K562 (cell line): Measurements from ENCODE around the gene SLC18A3. TPM values are rescaled to one million over a fixed set of nuclear protein-coding genes. Genes with fewer than 3 reads are reported as not detected.

Experiments used
- ATAC-seq: fragments of 200-7000 bp; cut with Tn5 transposase; 3 replicates; pipeline ENCODE4 v1.9.1; 2020; ENCODE audit warnings: moderate library complexity
- BruUV-seq: library from RNA; stranded (reverse); fragments of 400-500 nt; replicated peaks from 2 replicates; lab custom pipeline; 2021; lab: Mats Ljungman, UMichigan
- CTCF ChIA-PET: fragments of 300-600 bp; formaldehyde crosslinking; extraction: SDS; loops from one replicate; lab custom pipeline; 2021; ENCODE audit warnings: low intra/inter-chr PET ratio; lab: Yijun Ruan, JAX
- POLR2A ChIA-PET: fragments of 300-600, 350-650 bp; sonication (Branson Sonifier 250); formaldehyde crosslinking; extraction: SDS; loops from one replicate; lab custom pipeline; 2021; ENCODE audit warnings: antibody characterized with exemption, inconsistent platforms; lab: Yijun Ruan, JAX
- DNase-seq, 4 experiments: peaks; one replicate each; pipeline versions ENCODE4 v3.0.0 to v3.0.0-alpha.2; 2011 to 2018; ENCODE audit warnings: low spot score in 3 of 4, mixed read lengths in 3 of 4; ENCODE audit errors: extremely low read depth in 1 of 4
- FAIRE-seq: peaks from 2 replicates; lab custom pipeline; 2011; peaks lifted over from hg19 to GRCh38; lab: Jason Lieb, UNC
- H2AFZ ChIP-seq: 2 replicates; pipeline ENCODE4 v1.6.0; 2011; ENCODE audit warnings: low read depth, low read length, control low read depth, inconsistent platforms
- H3K27ac ChIP-seq: fragments of 200-600 bp; 3 replicates; pipeline ENCODE4 v1.8.0; 2011; ENCODE audit warnings: low read depth, mild to moderate bottlenecking, control low read depth, inconsistent platforms, low read length, moderate library complexity, mixed read lengths; ENCODE audit errors: extremely low read depth
- H3K27me3 ChIP-seq, 2 experiments: fragments of 300-600 bp in 1 of 2; 2 replicates in 1 of 2; 3 replicates in 1 of 2; pipeline versions ENCODE4 v1.6.0 to v1.8.0; 2011; ENCODE audit warnings: inconsistent platforms in 2 of 2, low read length in 2 of 2, mild to moderate bottlenecking in 1 of 2, mixed read lengths in 1 of 2, moderate library complexity in 1 of 2; ENCODE audit not compliant: control insufficient read depth in 2 of 2, insufficient read depth in 2 of 2
- H3K36me3 ChIP-seq: fragments of 300-600 bp; 3 replicates; pipeline ENCODE4 v1.8.0; 2011; ENCODE audit warnings: mild to moderate bottlenecking, low read length, inconsistent platforms; ENCODE audit not compliant: control insufficient read depth, insufficient read depth
- H3K4me1 ChIP-seq, 2 experiments: fragments of 200-600 bp in 1 of 2; replicated peaks in 1 of 2; 2 replicates in 1 of 2; 3 replicates in 1 of 2; pipeline versions ENCODE4 v1.5.1 to v1.8.0; 2011; ENCODE audit warnings: inconsistent platforms in 2 of 2, low read length in 2 of 2, mild to moderate bottlenecking in 1 of 2, mixed read lengths in 1 of 2, moderate library complexity in 1 of 2; ENCODE audit not compliant: control insufficient read depth in 2 of 2, insufficient read depth in 2 of 2
- H3K4me2 ChIP-seq: 2 replicates; pipeline ENCODE4 v1.6.1; 2011; ENCODE audit warnings: low read length, control low read depth, inconsistent platforms, mixed read lengths; ENCODE audit not compliant: insufficient read depth
- H3K4me3 ChIP-seq: fragments of 200-600 bp; sonication (generic), shearing (Covaris generic); 2 replicates; pipeline ENCODE4 v1.5.1; 2016; ENCODE audit warnings: control low read depth, inconsistent platforms
- H3K79me2 ChIP-seq: fragments of 200-600 bp; 3 replicates; pipeline ENCODE4 v1.8.0; 2011; ENCODE audit warnings: low read length, inconsistent platforms; ENCODE audit not compliant: control insufficient read depth, insufficient read depth
- H3K9ac ChIP-seq, 2 experiments: 2 replicates each; pipeline versions ENCODE4 v1.6.0 to v1.6.1; 2011; ENCODE audit warnings: low read depth in 2 of 2, low read length in 2 of 2, control low read depth in 1 of 2, inconsistent platforms in 1 of 2, mild to moderate bottlenecking in 1 of 2, mixed read lengths in 1 of 2; ENCODE audit not compliant: insufficient read depth in 1 of 2
- H3K9me1 ChIP-seq: one replicate; pipeline ENCODE4 v1.6.0; 2011; ENCODE audit warnings: inconsistent platforms, mild to moderate bottlenecking, low read length, moderate library complexity; ENCODE audit not compliant: control insufficient read depth, insufficient read depth
- H3K9me3 ChIP-seq: replicated peaks from 2 replicates; pipeline ENCODE4 v1.5.1; 2011; ENCODE audit warnings: low read depth, low read length, inconsistent platforms; ENCODE audit not compliant: control insufficient read depth, insufficient read depth
- H4K20me1 ChIP-seq: replicated peaks from 2 replicates; pipeline ENCODE4 v1.6.1; 2011; ENCODE audit warnings: low read length, inconsistent platforms, mixed read lengths; ENCODE audit not compliant: control insufficient read depth, insufficient read depth
- CC2D1A ChIP-seq: fragments of 450-650 bp; IDR thresholded peaks from 2 replicates; pipeline ENCODE4 v1.6.1; 2017; ENCODE audit warnings: mild to moderate bottlenecking
- DACH1 ChIP-seq: fragments of 450-650 bp; IDR thresholded peaks from 2 replicates; pipeline ENCODE4 v1.6.1; 2018; ENCODE audit not compliant: partially characterized antibody
- EWSR1 ChIP-seq: fragments of 450-650 bp; IDR thresholded peaks from 2 replicates; pipeline ENCODE4 v1.6.1; 2018; ENCODE audit warnings: borderline replicate concordance, mild to moderate bottlenecking, low read depth, moderate library complexity; ENCODE audit not compliant: partially characterized antibody
- HDAC8 ChIP-seq: fragments of 450-650 bp; IDR thresholded peaks from 2 replicates; pipeline ENCODE4 v1.6.1; 2016; ENCODE audit warnings: mild to moderate bottlenecking, missing genetic modification characterization, moderate library complexity, missing compliant biosample characterization
- NCOR1 ChIP-seq: fragments of 450-650 bp; IDR thresholded peaks from 2 replicates; pipeline ENCODE4 v1.6.1; 2016; ENCODE audit warnings: mild to moderate bottlenecking, moderate library complexity
- NFATC3 ChIP-seq: fragments of 450-650 bp; IDR thresholded peaks from 2 replicates; pipeline ENCODE4 v1.6.1; 2017; ENCODE audit warnings: mild to moderate bottlenecking
- PRMT5 ChIP-seq: sonication (generic); formaldehyde crosslinking; IDR thresholded peaks from 2 replicates; pipeline ENCODE4 v1.5.0; 2020; ENCODE audit warnings: missing genetic modification reagents
- RAD51 ChIP-seq: fragments of 450-650 bp; IDR thresholded peaks from 2 replicates; pipeline ENCODE4 v1.7.1; 2016; ENCODE audit warnings: low read depth, mild to moderate bottlenecking, borderline replicate concordance
- ZNF696 ChIP-seq: fragments of 250-450 bp; sonication (Bioruptor Pico); conservative IDR thresholded peaks from 2 replicates; pipeline ENCODE4 v1.4.0; 2020; ENCODE audit warnings: mild to moderate bottlenecking, moderate library complexity
- ZNF778 ChIP-seq: fragments of 450-650 bp; formaldehyde crosslinking; IDR thresholded peaks from 2 replicates; pipeline ENCODE4 v1.4.0; 2020; ENCODE audit warnings: mild to moderate bottlenecking, moderate library complexity
- WGBS: fragments of 100-300 bp; shearing (Covaris generic); methylation state at CpG from one replicate; pipeline ENCODE4 v1.1.6; 2016; ENCODE audit warnings: low coverage, mixed read lengths; ENCODE audit not compliant: insufficient coverage; ENCODE audit errors: missing lambda C conversion rate; 5-methylcytosine and 5-hydroxymethylcytosine counted together
- in situ Hi-C: fragments of 300-500 bp; cut with MboI; formaldehyde crosslinking; loops from 4 replicates; pipeline ENCODE4 v1.15.0; 2018; ENCODE audit warnings: inconsistent platforms, mixed read lengths
- intact Hi-C: fragments of 100-400 bp; cut with micrococcal nuclease; formaldehyde crosslinking; loops from 2 replicates; pipeline ENCODE4 v1.14.2; 2022
- polyA plus RNA-seq, 8 experiments: library from polyadenylated mRNA; depleted of rRNA in 4 of 8; stranded (reverse) in 5 of 8; unstranded in 3 of 8; fragments of >200 nt; fragmentation: Nextera tagmentation in 2 of 8; fragmentation: Illumina TruSeq in 1 of 8; extraction: Ambion mirVana in 2 of 8; extraction: Trizol in 1 of 8; gene quantifications; 2 replicates each; pipeline versions ENCODE4 v1.2.1 to v1.2.3, GENCODE V29; 2011 to 2014; ENCODE audit warnings: inconsistent platforms in 1 of 8, missing spikeins in 1 of 8
- total RNA-seq, 7 experiments: library from RNA; depleted of rRNA in 6 of 7; stranded (reverse); fragments of >200 nt in 6 of 7; fragmentation: Illumina TruSeq in 2 of 7; extraction: Trizol in 2 of 7; gene quantifications; 2 replicates each; pipeline versions ENCODE4 v1.2.1 to v1.2.3, GENCODE V29; 2011 to 2021; ENCODE audit warnings: low replicate concordance in 1 of 7
- TF ChIP-seq, protein P1 (sequence below), 2 experiments: fragments of 450-650 bp; formaldehyde crosslinking in 1 of 2; IDR thresholded peaks; 2 replicates each; pipeline versions ENCODE4 v1.4.0 to v1.6.1; 2014 to 2020; ENCODE audit warnings: mild to moderate bottlenecking in 2 of 2, borderline replicate concordance in 1 of 2, low read depth in 1 of 2
- TF ChIP-seq, protein P2 (sequence below): fragments of 450-650 bp; formaldehyde crosslinking; IDR thresholded peaks from 2 replicates; pipeline ENCODE4 v1.4.0; 2022; ENCODE audit warnings: missing genetic modification characterization
- TF ChIP-seq, protein P3 (sequence below): sonication (generic); formaldehyde crosslinking; IDR thresholded peaks from 2 replicates; pipeline ENCODE4 v1.8.1; 2023; ENCODE audit warnings: mild to moderate bottlenecking, missing genetic modification reagents

SLC18A3 gene
- total and polyA plus RNA-seq, 9 of the 15 experiments (the other 6 are each of a cell fraction or from before 2014, with no cell fraction given) = not detected

DNA sequence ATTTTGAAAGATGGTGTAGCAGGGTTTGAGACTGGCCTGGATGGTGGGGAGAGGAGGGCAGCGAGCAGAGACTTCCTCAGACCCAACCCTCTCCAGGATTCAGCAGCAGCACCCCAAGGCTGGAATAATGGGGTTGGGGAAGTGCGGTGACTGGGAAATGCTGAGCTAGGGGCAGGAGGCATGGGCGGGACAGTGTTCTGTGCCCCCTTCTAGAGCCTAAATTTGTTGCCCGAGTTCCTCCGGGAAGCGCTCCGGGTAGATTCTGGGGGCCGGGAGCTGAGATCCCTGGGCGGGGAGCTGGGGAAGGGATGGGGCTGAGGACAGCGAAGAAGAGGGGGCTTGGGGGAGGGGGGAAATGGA, 3.8 kb downstream of the SLC18A3 start, which contains the start of gene CHAT:
Gene CHAT, plus strand, starts transcription at position 156 of the 360 bp plus-strand sequence. Its CDS starts 153 bp downstream, at position 309.
- Histone ChIP-seq H3K27me3 (peaks cover 16 to 37% of the 10 kb centered on the region in 2 experiments; a peak in 3 of 5 replicates), H3K79me2 (no peaks in the 10 kb centered on the region), H3K27ac (no peak within 1 kb of the TSS), H3K4me3 (no peak within 1 kb of the TSS), H2AFZ (no peak within 1 kb of the TSS), H3K4me2 (no peak within 1 kb of the TSS), H3K9me3 (no peaks in the 10 kb centered on the region), H4K20me1 (no peaks in the 10 kb centered on the region; the same call in 1 of the 2 replicates), H3K36me3 (no peaks in the 10 kb centered on the region), H3K9me1 (no peaks in the 10 kb centered on the region), H3K4me1 (peaks cover 0 to 20% of the 10 kb centered on the region in 2 experiments; a peak in 2 of 5 replicates), H3K9ac (no peak within 1 kb of the TSS; a peak in 1 of 4 replicates)
- no TSS peak for BruUV-seq
- 5% methylated on average over 9 of the region's 10 CpGs for WGBS
- intact Hi-C loops = no loop called here
- in situ Hi-C loops = no loop called here
- CTCF ChIA-PET = no interaction called here
- POLR2A ChIA-PET = no interaction called here
- ATAC-seq = no peak
- FAIRE-seq = no peak
- DNase-seq = no peak
- TF ChIP-seq EWSR1 (no peak), ZNF696 (CRISPR knock-in tag) (no peak), NFATC3 (no peak), CC2D1A (no peak), HDAC8 (no peak), DACH1 (no peak), ZNF778 (CRISPR knock-in tag) (no peak), PRMT5 (CRISPR knock-in tag) (no peak), RAD51 (no peak), NCOR1 (no peak)
- TF ChIP-seq, protein P1, sequence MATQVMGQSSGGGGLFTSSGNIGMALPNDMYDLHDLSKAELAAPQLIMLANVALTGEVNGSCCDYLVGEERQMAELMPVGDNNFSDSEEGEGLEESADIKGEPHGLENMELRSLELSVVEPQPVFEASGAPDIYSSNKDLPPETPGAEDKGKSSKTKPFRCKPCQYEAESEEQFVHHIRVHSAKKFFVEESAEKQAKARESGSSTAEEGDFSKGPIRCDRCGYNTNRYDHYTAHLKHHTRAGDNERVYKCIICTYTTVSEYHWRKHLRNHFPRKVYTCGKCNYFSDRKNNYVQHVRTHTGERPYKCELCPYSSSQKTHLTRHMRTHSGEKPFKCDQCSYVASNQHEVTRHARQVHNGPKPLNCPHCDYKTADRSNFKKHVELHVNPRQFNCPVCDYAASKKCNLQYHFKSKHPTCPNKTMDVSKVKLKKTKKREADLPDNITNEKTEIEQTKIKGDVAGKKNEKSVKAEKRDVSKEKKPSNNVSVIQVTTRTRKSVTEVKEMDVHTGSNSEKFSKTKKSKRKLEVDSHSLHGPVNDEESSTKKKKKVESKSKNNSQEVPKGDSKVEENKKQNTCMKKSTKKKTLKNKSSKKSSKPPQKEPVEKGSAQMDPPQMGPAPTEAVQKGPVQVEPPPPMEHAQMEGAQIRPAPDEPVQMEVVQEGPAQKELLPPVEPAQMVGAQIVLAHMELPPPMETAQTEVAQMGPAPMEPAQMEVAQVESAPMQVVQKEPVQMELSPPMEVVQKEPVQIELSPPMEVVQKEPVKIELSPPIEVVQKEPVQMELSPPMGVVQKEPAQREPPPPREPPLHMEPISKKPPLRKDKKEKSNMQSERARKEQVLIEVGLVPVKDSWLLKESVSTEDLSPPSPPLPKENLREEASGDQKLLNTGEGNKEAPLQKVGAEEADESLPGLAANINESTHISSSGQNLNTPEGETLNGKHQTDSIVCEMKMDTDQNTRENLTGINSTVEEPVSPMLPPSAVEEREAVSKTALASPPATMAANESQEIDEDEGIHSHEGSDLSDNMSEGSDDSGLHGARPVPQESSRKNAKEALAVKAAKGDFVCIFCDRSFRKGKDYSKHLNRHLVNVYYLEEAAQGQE (IDR thresholded peaks at IDR 0.05; ENCODE audit: borderline replicate concordance) = no peak
- TF ChIP-seq, protein P1 (CRISPR knock-in tag; IDR thresholded peaks at IDR 0.05; ENCODE audit: low read depth) = no peak
- TF ChIP-seq, protein P2, sequence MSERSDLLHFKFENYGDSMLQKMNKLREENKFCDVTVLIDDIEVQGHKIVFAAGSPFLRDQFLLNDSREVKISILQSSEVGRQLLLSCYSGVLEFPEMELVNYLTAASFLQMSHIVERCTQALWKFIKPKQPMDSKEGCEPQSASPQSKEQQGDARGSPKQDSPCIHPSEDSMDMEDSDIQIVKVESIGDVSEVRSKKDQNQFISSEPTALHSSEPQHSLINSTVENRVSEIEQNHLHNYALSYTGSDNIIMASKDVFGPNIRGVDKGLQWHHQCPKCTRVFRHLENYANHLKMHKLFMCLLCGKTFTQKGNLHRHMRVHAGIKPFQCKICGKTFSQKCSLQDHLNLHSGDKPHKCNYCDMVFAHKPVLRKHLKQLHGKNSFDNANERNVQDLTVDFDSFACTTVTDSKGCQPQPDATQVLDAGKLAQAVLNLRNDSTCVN = no peak
- TF ChIP-seq, protein P3, sequence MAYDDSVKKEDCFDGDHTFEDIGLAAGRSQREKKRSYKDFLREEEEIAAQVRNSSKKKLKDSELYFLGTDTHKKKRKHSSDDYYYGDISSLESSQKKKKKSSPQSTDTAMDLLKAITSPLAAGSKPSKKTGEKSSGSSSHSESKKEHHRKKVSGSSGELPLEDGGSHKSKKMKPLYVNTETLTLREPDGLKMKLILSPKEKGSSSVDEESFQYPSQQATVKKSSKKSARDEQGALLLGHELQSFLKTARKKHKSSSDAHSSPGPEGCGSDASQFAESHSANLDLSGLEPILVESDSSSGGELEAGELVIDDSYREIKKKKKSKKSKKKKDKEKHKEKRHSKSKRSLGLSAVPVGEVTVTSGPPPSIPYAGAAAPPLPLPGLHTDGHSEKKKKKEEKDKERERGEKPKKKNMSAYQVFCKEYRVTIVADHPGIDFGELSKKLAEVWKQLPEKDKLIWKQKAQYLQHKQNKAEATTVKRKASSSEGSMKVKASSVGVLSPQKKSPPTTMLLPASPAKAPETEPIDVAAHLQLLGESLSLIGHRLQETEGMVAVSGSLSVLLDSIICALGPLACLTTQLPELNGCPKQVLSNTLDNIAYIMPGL = no peak
